H9 (cell line): ENCODE measurements around the gene SPATS1. TPM values are rescaled to one million over a fixed set of nuclear protein-coding genes. Genes with fewer than 3 reads are reported as not detected.
A peak's percentile ranks its signal among the peaks of the same experiment; 100 is the strongest.

Source experiments
- DNase-seq: peaks from one replicate; pipeline ENCODE4 v3.0.0-alpha.2; 2017
- H2AFZ ChIP-seq: one replicate; pipeline ENCODE4 v1.6.1; 2013; ENCODE audit warnings: mild to moderate bottlenecking, low read length, control low read depth, moderate library complexity
- H2AK5ac ChIP-seq: 2 replicates; pipeline ENCODE4 v1.6.1; 2013; ENCODE audit warnings: low read length, control low read depth, mixed read lengths; ENCODE audit not compliant: insufficient read length
- H2BK120ac ChIP-seq: one replicate; pipeline ENCODE4 v1.6.1; 2013; ENCODE audit warnings: low read depth, mild to moderate bottlenecking, low read length, control low read depth, inconsistent platforms; ENCODE audit not compliant: poor library complexity, severe bottlenecking
- H2BK12ac ChIP-seq: 2 replicates; pipeline ENCODE4 v1.6.1; 2013; ENCODE audit warnings: low read length, control low read depth, mixed read lengths, low read depth; ENCODE audit not compliant: insufficient read length
- H2BK15ac ChIP-seq: 2 replicates; pipeline ENCODE4 v1.6.1; 2013; ENCODE audit warnings: low read depth, low read length, control low read depth
- H2BK20ac ChIP-seq: one replicate; pipeline ENCODE4 v1.6.1; 2013; ENCODE audit warnings: low read depth, mild to moderate bottlenecking, low read length, control low read depth, inconsistent platforms; ENCODE audit not compliant: poor library complexity, severe bottlenecking
- H2BK5ac ChIP-seq: 2 replicates; pipeline ENCODE4 v1.6.1; 2013; ENCODE audit warnings: low read length, control low read depth, mixed read lengths; ENCODE audit not compliant: insufficient read length
- H3K14ac ChIP-seq: 2 replicates; pipeline ENCODE4 v1.6.1; 2013; ENCODE audit warnings: low read length, control low read depth; ENCODE audit not compliant: insufficient read depth
- H3K18ac ChIP-seq: 2 replicates; pipeline ENCODE4 v1.6.1; 2013; ENCODE audit warnings: low read depth, mild to moderate bottlenecking, mixed read lengths, low read length, control low read depth; ENCODE audit not compliant: insufficient read length
- H3K23ac ChIP-seq: 2 replicates; pipeline ENCODE4 v1.6.1; 2013; ENCODE audit warnings: low read length, control low read depth, mixed read lengths, low read depth; ENCODE audit not compliant: insufficient read length
- H3K23me2 ChIP-seq: 2 replicates; pipeline ENCODE4 v1.6.1; 2013; ENCODE audit warnings: low read depth, mild to moderate bottlenecking, mixed read lengths, low read length, control low read depth; ENCODE audit not compliant: insufficient read length, poor library complexity, severe bottlenecking
- H3K27ac ChIP-seq: 2 replicates; pipeline ENCODE4 v1.5.1; 2013; ENCODE audit warnings: low read length, control low read depth, mixed read lengths, low read depth; ENCODE audit not compliant: insufficient read length
- H3K27me3 ChIP-seq: 2 replicates; pipeline ENCODE4 v1.6.1; 2013; ENCODE audit warnings: low read length, control low read depth, inconsistent platforms; ENCODE audit not compliant: insufficient read depth
- H3K4ac ChIP-seq: 2 replicates; pipeline ENCODE4 v1.6.1; 2013; ENCODE audit warnings: low read depth, mild to moderate bottlenecking, control low read depth, inconsistent platforms, low read length, moderate library complexity
- H3K4me1 ChIP-seq: 2 replicates; pipeline ENCODE4 v1.6.1; 2013; ENCODE audit warnings: low read length, control low read depth, inconsistent platforms; ENCODE audit not compliant: insufficient read depth
- H3K4me2 ChIP-seq: 2 replicates; pipeline ENCODE4 v1.6.1; 2013; ENCODE audit warnings: low read length, control low read depth, mixed read lengths; ENCODE audit not compliant: insufficient read length, insufficient read depth
- H3K56ac ChIP-seq: 2 replicates; pipeline ENCODE4 v1.6.1; 2013; ENCODE audit warnings: low read depth, mild to moderate bottlenecking, mixed read lengths, low read length, control low read depth; ENCODE audit not compliant: insufficient read length
- H3K79me1 ChIP-seq: 2 replicates; pipeline ENCODE4 v1.6.1; 2013; ENCODE audit warnings: low read depth, mild to moderate bottlenecking, moderate library complexity, low read length, control low read depth, inconsistent platforms; ENCODE audit not compliant: insufficient read depth, poor library complexity, severe bottlenecking
- H3K79me2 ChIP-seq: 2 replicates; pipeline ENCODE4 v1.6.1; 2013; ENCODE audit warnings: low read length, control low read depth, inconsistent platforms; ENCODE audit not compliant: insufficient read depth
- H3K9ac ChIP-seq: 2 replicates; pipeline ENCODE4 v1.6.1; 2013; ENCODE audit warnings: low read length, control low read depth, mixed read lengths; ENCODE audit not compliant: insufficient read length; ENCODE audit errors: extremely low read depth
- H3K9me3 ChIP-seq: one replicate; pipeline ENCODE4 v1.6.1; 2013; ENCODE audit warnings: low read depth, low read length, inconsistent platforms; ENCODE audit not compliant: control insufficient read depth
- H3T11ph ChIP-seq: one replicate; pipeline ENCODE4 v1.6.1; 2013; ENCODE audit warnings: mild to moderate bottlenecking, low read length, control low read depth, inconsistent platforms
- H4K20me1 ChIP-seq: one replicate; pipeline ENCODE4 v1.6.1; 2013; ENCODE audit not compliant: control insufficient read depth, insufficient read length, insufficient read depth
- H4K5ac ChIP-seq: 2 replicates; pipeline ENCODE4 v1.6.1; 2013; ENCODE audit warnings: low read depth, mild to moderate bottlenecking, mixed read lengths, low read length, control low read depth; ENCODE audit not compliant: insufficient read length
- H4K8ac ChIP-seq: replicated peaks from 2 replicates; pipeline ENCODE4 v1.6.1; 2013; ENCODE audit warnings: low read length, control low read depth, mixed read lengths, low read depth; ENCODE audit not compliant: insufficient read length
- H4K91ac ChIP-seq: 2 replicates; pipeline ENCODE4 v1.6.1; 2013; ENCODE audit warnings: low read depth, mild to moderate bottlenecking, moderate library complexity, mixed read lengths, low read length, control low read depth; ENCODE audit not compliant: insufficient read length
- H3K27ac Mint-ChIP-seq, 3 experiments: 2 replicates in 2 of 3; 3 replicates in 1 of 3; pipeline ENCODE4 v1.8.0; 2020 to 2021; ENCODE audit warnings: mixed read lengths in 3 of 3, mild to moderate bottlenecking in 1 of 3, moderate library complexity in 1 of 3
- H3K27me3 Mint-ChIP-seq: 2 replicates; pipeline ENCODE4 v1.8.0; 2021; ENCODE audit warnings: low read depth, mild to moderate bottlenecking, moderate library complexity, mixed read lengths
- H3K36me3 Mint-ChIP-seq, 3 experiments: 2 replicates in 2 of 3; 3 replicates in 1 of 3; pipeline ENCODE4 v1.8.0; 2020 to 2021; ENCODE audit warnings: low read depth in 3 of 3, mixed read lengths in 3 of 3; ENCODE audit not compliant: insufficient read depth in 1 of 3
- H3K4me1 Mint-ChIP-seq, 2 experiments: 2 replicates each; pipeline ENCODE4 v1.8.0; 2020; ENCODE audit warnings: mixed read lengths in 2 of 2
- H3K4me3 Mint-ChIP-seq, 2 experiments: 2 replicates in 1 of 2; 3 replicates in 1 of 2; pipeline ENCODE4 v1.8.0; 2020 to 2021; ENCODE audit warnings: mild to moderate bottlenecking in 2 of 2, mixed read lengths in 2 of 2, moderate library complexity in 1 of 2
- H3K9me3 Mint-ChIP-seq, 2 experiments: 2 replicates in 1 of 2; 3 replicates in 1 of 2; pipeline ENCODE4 v1.8.0; 2020; ENCODE audit warnings: mild to moderate bottlenecking in 2 of 2, mixed read lengths in 2 of 2, moderate library complexity in 1 of 2
- WGBS: extraction: QIAGEN DNeasy Blood & Tissue Kit; methylation state at CpG from one replicate; pipeline ENCODE4 v1.1.7; 2013; ENCODE audit warnings: missing lambda C conversion rate, low lambda C conversion rate, mixed read lengths; ENCODE audit not compliant: insufficient read length; ENCODE audit errors: extremely low coverage; 5-methylcytosine and 5-hydroxymethylcytosine counted together
- total RNA-seq: library from RNA; stranded (reverse); gene quantifications from 2 replicates; pipeline ENCODE4 v1.2.1, GENCODE V29; 2021
- TF ChIP-seq, protein P1 (sequence below): fragments of 200-600 bp; sonication (generic); conservative IDR thresholded peaks from 3 replicates; pipeline ENCODE4 v1.8.0; 2021; ENCODE audit warnings: antibody characterized with exemption, mild to moderate bottlenecking

Gene SPATS1
- total RNA-seq, 1 experiment from 2014 or later = not detected

DNA sequence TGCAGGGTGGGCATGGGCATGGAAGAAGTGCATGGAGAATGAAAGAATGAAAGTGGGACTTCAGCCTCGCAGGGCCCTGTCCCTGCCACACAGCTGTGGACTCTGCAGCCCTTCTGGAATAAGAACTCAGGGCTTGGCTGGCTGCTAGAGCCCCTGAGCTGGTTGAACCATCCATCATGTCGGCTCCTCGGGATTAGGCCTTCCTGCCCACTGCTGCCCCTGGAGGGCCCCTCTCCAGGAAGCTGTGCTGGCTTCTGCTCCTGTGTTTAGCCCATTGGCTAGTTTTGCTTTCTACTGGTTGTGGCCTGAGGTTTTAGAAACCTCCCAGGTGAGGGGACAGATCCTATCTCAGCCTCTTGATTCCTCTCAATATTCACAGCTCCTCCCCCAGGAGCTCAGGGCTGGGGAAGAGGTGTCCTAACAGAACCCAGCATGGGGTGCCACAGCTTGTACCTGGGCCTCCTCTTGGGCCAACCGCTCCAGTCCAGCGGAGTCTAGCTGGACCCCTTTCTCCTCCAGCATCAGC is 37.2 kb upstream of the SPATS1 start:
- Histone ChIP-seq H4K91ac (no peak overlapping the region), H3K18ac (peak overlapping the region; percentile 35), H3K79me1 (no peaks in the 10 kb centered on the region), H4K8ac (no peak overlapping the region), H3K23ac (no peak overlapping the region), H3K56ac (no peak overlapping the region), H2AK5ac (no peak overlapping the region), H3K14ac (no peak overlapping the region), H3K9me3 (no peaks in the 10 kb centered on the region), H3K4ac (no peak overlapping the region), H3T11ph (no peak overlapping the region), H3K27ac (no peak overlapping the region), H2BK120ac (no peak overlapping the region), H4K20me1 (no peaks in the 10 kb centered on the region), H3K27me3 (peaks cover 2% of the 10 kb centered on the region; the same call in 1 of the 2 replicates), H4K5ac (no peak overlapping the region), H2AFZ (no peak overlapping the region), H2BK20ac (no peak overlapping the region), H3K4me1 (no peaks in the 10 kb centered on the region), H3K9ac (no peak overlapping the region), H3K23me2 (no peaks in the 10 kb centered on the region), H2BK12ac (no peak overlapping the region), H3K4me2 (no peak overlapping the region), H2BK5ac (no peak overlapping the region), H3K79me2 (no peaks in the 10 kb centered on the region), H2BK15ac (no peak overlapping the region)
- DNase-seq = no peak
- no peaks in the 10 kb centered on the region for H3K27me3 Mint-ChIP-seq
- H3K9me3 Mint-ChIP-seq = no peaks in the 10 kb centered on the region
- peaks cover 39 to 88% (median 85%) of the 10 kb centered on the region in 3 experiments for H3K36me3 Mint-ChIP-seq
- TF ChIP-seq, protein P1, sequence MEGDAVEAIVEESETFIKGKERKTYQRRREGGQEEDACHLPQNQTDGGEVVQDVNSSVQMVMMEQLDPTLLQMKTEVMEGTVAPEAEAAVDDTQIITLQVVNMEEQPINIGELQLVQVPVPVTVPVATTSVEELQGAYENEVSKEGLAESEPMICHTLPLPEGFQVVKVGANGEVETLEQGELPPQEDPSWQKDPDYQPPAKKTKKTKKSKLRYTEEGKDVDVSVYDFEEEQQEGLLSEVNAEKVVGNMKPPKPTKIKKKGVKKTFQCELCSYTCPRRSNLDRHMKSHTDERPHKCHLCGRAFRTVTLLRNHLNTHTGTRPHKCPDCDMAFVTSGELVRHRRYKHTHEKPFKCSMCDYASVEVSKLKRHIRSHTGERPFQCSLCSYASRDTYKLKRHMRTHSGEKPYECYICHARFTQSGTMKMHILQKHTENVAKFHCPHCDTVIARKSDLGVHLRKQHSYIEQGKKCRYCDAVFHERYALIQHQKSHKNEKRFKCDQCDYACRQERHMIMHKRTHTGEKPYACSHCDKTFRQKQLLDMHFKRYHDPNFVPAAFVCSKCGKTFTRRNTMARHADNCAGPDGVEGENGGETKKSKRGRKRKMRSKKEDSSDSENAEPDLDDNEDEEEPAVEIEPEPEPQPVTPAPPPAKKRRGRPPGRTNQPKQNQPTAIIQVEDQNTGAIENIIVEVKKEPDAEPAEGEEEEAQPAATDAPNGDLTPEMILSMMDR = no peak
- WGBS = no CpG with 5 or more reads among the region's 5 CpGs
- peak overlapping the region in 1 of 2 experiments; percentile 18; a peak in 1 of 5 replicates for H3K4me3 Mint-ChIP-seq
- peak overlapping the region; percentile 70 to 92 (median 90); a peak in 5 of 7 replicates for H3K27ac Mint-ChIP-seq
- no peaks in the 10 kb centered on the region for H3K4me1 Mint-ChIP-seq
